Endothelial cell of umbilical vein (primary cell): ENCODE data around the gene NRK. TPM values are rescaled to one million over a fixed set of nuclear protein-coding genes. Genes with fewer than 3 reads are reported as not detected.
"Not testable (repeated sequence)": the region's sequence is repeated elsewhere in the genome, so short reads cannot be mapped to it uniquely, and the experiment has no call there.

Experiments
- BruUV-seq: library from RNA; stranded (reverse); fragments of 400-500 nt; replicated peaks from 2 replicates; lab custom pipeline; 2021; lab: Mats Ljungman, UMichigan
- CTCF ChIA-PET: fragments of 300-600, 350-600 bp; sonication (Branson Sonifier 250); formaldehyde crosslinking; loops from one replicate; lab custom pipeline; 2021; ENCODE audit warnings: antibody characterized with exemption, inconsistent platforms; lab: Charles Lee
- POLR2A ChIA-PET: fragments of 300-600, 350-600 bp; sonication (Branson Sonifier 250); formaldehyde crosslinking; loops from one replicate; lab custom pipeline; 2021; ENCODE audit warnings: antibody characterized with exemption, inconsistent platforms; lab: Charles Lee
- DNase-seq: peaks from one replicate; pipeline ENCODE4 v3.0.0-alpha.2; 2011; ENCODE audit warnings: low read depth, low spot score
- FAIRE-seq: peaks from 2 replicates; lab custom pipeline; 2011; peaks lifted over from hg19 to GRCh38; lab: Jason Lieb, UNC
- H2AFZ ChIP-seq: 2 replicates; pipeline ENCODE4 v1.6.0; 2012; ENCODE audit warnings: low read depth, low read length, control low read depth, inconsistent platforms
- H3K27ac ChIP-seq: 2 replicates; pipeline ENCODE4 v1.5.1; 2011; ENCODE audit warnings: low read depth, mild to moderate bottlenecking, control low read depth, low read length, moderate library complexity; ENCODE audit not compliant: insufficient read depth
- H3K27me3 ChIP-seq, 2 experiments: 2 replicates each; pipeline versions ENCODE4 v1.6.0 to v1.6.1; 2011; ENCODE audit warnings: low read length in 2 of 2, mixed read lengths in 1 of 2; ENCODE audit not compliant: control insufficient read depth in 2 of 2, insufficient read depth in 2 of 2
- H3K36me3 ChIP-seq, 2 experiments: 2 replicates in 1 of 2; 3 replicates in 1 of 2; pipeline ENCODE4 v1.5.1; 2011; ENCODE audit warnings: low read length in 2 of 2, mild to moderate bottlenecking in 1 of 2, moderate library complexity in 1 of 2; ENCODE audit not compliant: control insufficient read depth in 2 of 2, insufficient read depth in 2 of 2; ENCODE audit errors: extremely low read depth in 1 of 2
- H3K4me1 ChIP-seq: 3 replicates; pipeline ENCODE4 v1.5.1; 2011; ENCODE audit warnings: mild to moderate bottlenecking, low read length; ENCODE audit not compliant: control insufficient read depth, insufficient read depth; ENCODE audit errors: extremely low read depth
- H3K4me2 ChIP-seq: 2 replicates; pipeline ENCODE4 v1.6.1; 2011; ENCODE audit warnings: low read length, control low read depth, mixed read lengths; ENCODE audit not compliant: insufficient read depth
- H3K4me3 ChIP-seq, 3 experiments: fragments of 200-600 bp in 1 of 3; sonication (generic), shearing (Covaris generic) in 1 of 3; replicated peaks in 1 of 3; 2 replicates each; pipeline ENCODE4 v1.5.1; 2011 to 2016; ENCODE audit warnings: control low read depth in 3 of 3, low read length in 3 of 3, mild to moderate bottlenecking in 2 of 3, inconsistent platforms in 1 of 3, low read depth in 1 of 3, moderate library complexity in 1 of 3; ENCODE audit not compliant: insufficient read depth in 1 of 3
- H3K79me2 ChIP-seq: 2 replicates; pipeline ENCODE4 v1.6.0; 2012; ENCODE audit warnings: low read length, inconsistent platforms; ENCODE audit not compliant: control insufficient read depth, insufficient read depth
- H3K9ac ChIP-seq: replicated peaks from 2 replicates; pipeline ENCODE3; 2011; ENCODE audit warnings: low read length, control low read depth; ENCODE audit not compliant: insufficient read depth; ENCODE audit errors: extremely low read depth
- H3K9me1 ChIP-seq: replicated peaks from 3 replicates; pipeline ENCODE4 v1.6.0; 2011; ENCODE audit warnings: mild to moderate bottlenecking, low read length; ENCODE audit not compliant: control insufficient read depth, insufficient read depth; ENCODE audit errors: extremely low read depth
- H3K9me3 ChIP-seq: replicated peaks from 2 replicates; pipeline ENCODE4 v1.5.1; 2012; ENCODE audit warnings: low read length, inconsistent platforms; ENCODE audit not compliant: control insufficient read depth, insufficient read depth
- H4K20me1 ChIP-seq: replicated peaks from 2 replicates; pipeline ENCODE3; 2011; ENCODE audit warnings: mild to moderate bottlenecking, low read length; ENCODE audit not compliant: control insufficient read depth, insufficient read depth; ENCODE audit errors: extremely low read depth
- CTCF ChIP-seq, 2 donors: IDR thresholded peaks; 1 replicate in 1 of 2; 2 replicates in 1 of 2; pipeline ENCODE4 v1.5.1; 2011; ENCODE audit warnings: low read length in 2 of 2, mild to moderate bottlenecking in 2 of 2, moderate library complexity in 2 of 2, control low read depth in 1 of 2, inconsistent platforms in 1 of 2, low read depth in 1 of 2; ENCODE audit not compliant: insufficient read depth in 1 of 2; ENCODE audit errors: extremely low read depth in 1 of 2
- EZH2 ChIP-seq: IDR thresholded peaks from 2 replicates; pipeline ENCODE4 v1.6.1; 2012; ENCODE audit warnings: borderline replicate concordance, low read depth, mild to moderate bottlenecking, moderate library complexity, low read length, inconsistent platforms; ENCODE audit not compliant: severe bottlenecking
- FOS ChIP-seq: IDR thresholded peaks from 2 replicates; pipeline ENCODE4 v1.6.1; 2011; ENCODE audit warnings: mild to moderate bottlenecking, low read length, moderate library complexity, borderline replicate concordance; ENCODE audit not compliant: insufficient read depth
- GATA2 ChIP-seq: IDR thresholded peaks from 2 replicates; pipeline ENCODE4 v1.7.0; 2011; ENCODE audit warnings: low read depth, mild to moderate bottlenecking, moderate library complexity, mixed read lengths, low read length; ENCODE audit not compliant: insufficient read length, insufficient read depth
- JUN ChIP-seq: IDR thresholded peaks from 2 replicates; pipeline ENCODE4 v1.6.1; 2011; ENCODE audit warnings: borderline replicate concordance, low read depth; ENCODE audit not compliant: insufficient read length, insufficient read depth
- MAX ChIP-seq: IDR thresholded peaks from 2 replicates; pipeline ENCODE4 v1.6.1; 2011; ENCODE audit not compliant: insufficient read depth, insufficient read length
- MYC ChIP-seq: IDR thresholded peaks from one replicate; pipeline ENCODE4 v1.6.1; 2011; ENCODE audit warnings: mild to moderate bottlenecking, low read depth, low read length
- POLR2A ChIP-seq: IDR thresholded peaks from 2 replicates; pipeline ENCODE4 v1.6.1; 2012; ENCODE audit warnings: low read depth, mild to moderate bottlenecking, control low read depth, low read length
- POLR2AphosphoS5 ChIP-seq: IDR thresholded peaks from 2 replicates; pipeline ENCODE4 v1.6.1; 2012; ENCODE audit warnings: low read depth, mild to moderate bottlenecking, control low read depth, low read length, moderate library complexity; ENCODE audit not compliant: insufficient read depth
- dilution Hi-C: fragments of 300-500 bp; cut with MboI; formaldehyde crosslinking; loops from one replicate; pipeline ENCODE4 v1.15.0; 2019; ENCODE audit warnings: low sequenced_read_pairs; ENCODE audit not compliant: extremely low pct_ligation_motif_present
- intact Hi-C: fragments of 100-400 bp; cut with micrococcal nuclease; formaldehyde crosslinking; loops from one replicate; pipeline ENCODE4 v1.10.0; 2022
- polyA plus RNA-seq, 4 experiments: library from polyadenylated mRNA; depleted of rRNA in 3 of 4; stranded (reverse) in 3 of 4; unstranded in 1 of 4; fragments of >200 nt; gene quantifications; 2 replicates each; pipeline versions ENCODE4 v1.2.1 to v1.2.3, GENCODE V29; 2011 to 2012; ENCODE audit warnings: missing spikeins in 1 of 4
- total RNA-seq: library from RNA; stranded (reverse); gene quantifications from 2 replicates; pipeline ENCODE4 v1.2.3, GENCODE V29; 2021

Gene NRK
- total and polyA plus RNA-seq, 2 donors (not counting 3 experiments of a cell fraction or from before 2014, with no cell fraction given), result 1.3 to 3.1 TPM

GRCh38 chrX:105781804-105782203 lies 40.5 kb upstream of the NRK start:
- TF ChIP-seq CTCF (IDR thresholded peaks at IDR 0.05; ENCODE audit: extremely low read depth in 1 of 2, insufficient read depth in 1 of 2, low read depth in 1 of 2, low read length in 2 of 2), result no peak
- no peak for TF ChIP-seq POLR2AphosphoS5
- no peak for TF ChIP-seq MYC
- no peak for TF ChIP-seq MAX
- TF ChIP-seq GATA2, result no peak
- no peak for TF ChIP-seq FOS
- TF ChIP-seq EZH2, result no peak
- TF ChIP-seq JUN, result no peak
- TF ChIP-seq POLR2A, result no peak
- dilution Hi-C loops, result no loop called here
- ChIA-PET CTCF (no interaction called here), POLR2A (no interaction called here)
- Histone ChIP-seq H4K20me1 (no peaks in the 10 kb centered on the region), H3K4me3 (no peak overlapping the region), H3K36me3 (no peaks in the 10 kb centered on the region), H3K79me2 (no peaks in the 10 kb centered on the region), H3K9me1 (no peaks in the 10 kb centered on the region), H3K4me1 (no peaks in the 10 kb centered on the region), H2AFZ (no peak overlapping the region), H3K9ac (no peak overlapping the region), H3K27ac (no peak overlapping the region), H3K9me3 (no peaks in the 10 kb centered on the region), H3K27me3 (no peaks in the 10 kb centered on the region), H3K4me2 (no peak overlapping the region)
- intact Hi-C loops, result no loop called here
- FAIRE-seq (no peak), DNase-seq (no peak)
- BruUV-seq, result no TSS peak

- H3K79me2 ChIP-seq, DNase-seq, H3K4me2 ChIP-seq, POLR2A ChIA-PET, H3K9me1 ChIP-seq, FAIRE-seq, BruUV-seq, intact Hi-C loops, H4K20me1 ChIP-seq, H3K36me3 ChIP-seq, H3K4me3 ChIP-seq, dilution Hi-C loops, H3K9ac ChIP-seq, H3K27me3 ChIP-seq, CTCF ChIA-PET, H3K4me1 ChIP-seq, H2AFZ ChIP-seq, H3K9me3 ChIP-seq, H3K27ac ChIP-seq: not testable (repeated sequence)
Measured at GRCh38 chrX:105796877-105797276, 25.5 kb upstream of the NRK start.
